HepG2 (cell line): ENCODE measurements around the gene IKZF4. TPM values are rescaled to one million over a fixed set of nuclear protein-coding genes. Genes with fewer than 3 reads are reported as not detected.

Experiments
- CREB1 ChIP-seq, 2 experiments: fragments of 450-650 bp in 1 of 2; IDR thresholded peaks; 2 replicates each; pipeline ENCODE4 v1.6.1; 2016 to 2017; ENCODE audit warnings: control low read depth in 1 of 2, mild to moderate bottlenecking in 1 of 2, missing compliant biosample characterization in 1 of 2, missing genetic modification characterization in 1 of 2
- DR1 ChIP-seq: sonication (generic); formaldehyde crosslinking; IDR thresholded peaks from 2 replicates; pipeline ENCODE4 v1.8.0; 2021; ENCODE audit warnings: mild to moderate bottlenecking, missing genetic modification reagents, inconsistent platforms
- HNRNPL ChIP-seq: fragments of 200-400 bp; formaldehyde crosslinking; IDR thresholded peaks from 2 replicates; pipeline ENCODE4 v1.6.1; 2017; ENCODE audit warnings: mild to moderate bottlenecking, low read depth, low read length
- JUND ChIP-seq: sonication (generic); formaldehyde crosslinking; IDR thresholded peaks from 2 replicates; pipeline ENCODE4 v1.8.0; 2022; ENCODE audit warnings: mild to moderate bottlenecking, missing genetic modification reagents
- MLX ChIP-seq: IDR thresholded peaks from 2 replicates; pipeline ENCODE4 v1.6.1; 2016
- NAIF1 ChIP-seq: sonication (generic); formaldehyde crosslinking; IDR thresholded peaks from 2 replicates; pipeline ENCODE4 v1.5.0; 2020; ENCODE audit warnings: mild to moderate bottlenecking, missing genetic modification reagents, borderline replicate concordance
- NR2C2 ChIP-seq: sonication (generic); formaldehyde crosslinking; IDR thresholded peaks from 2 replicates; pipeline ENCODE4 v1.4.0; 2020; ENCODE audit warnings: missing genetic modification reagents, mild to moderate bottlenecking, moderate library complexity, borderline replicate concordance
- NR2F6 ChIP-seq, 2 experiments: IDR thresholded peaks; 2 replicates each; pipeline ENCODE4 v1.6.1; 2016; ENCODE audit warnings: antibody characterized with exemption in 1 of 2, mild to moderate bottlenecking in 1 of 2
- NRL ChIP-seq: sonication (generic); formaldehyde crosslinking; IDR thresholded peaks from 2 replicates; pipeline ENCODE4 v1.5.0; 2020; ENCODE audit warnings: missing genetic modification reagents, mild to moderate bottlenecking, moderate library complexity, borderline replicate concordance
- ONECUT2 ChIP-seq: sonication (generic); formaldehyde crosslinking; IDR thresholded peaks from 2 replicates; pipeline ENCODE4 v1.4.0; 2020; ENCODE audit warnings: missing genetic modification reagents
- RARA ChIP-seq: IDR thresholded peaks from 2 replicates; pipeline ENCODE4 v1.6.1; 2016; ENCODE audit warnings: missing genetic modification reagents, missing compliant biosample characterization
- YEATS2 ChIP-seq: sonication (generic); formaldehyde crosslinking; IDR thresholded peaks from 2 replicates; pipeline ENCODE4 v1.4.0; 2020; ENCODE audit warnings: missing genetic modification reagents, borderline replicate concordance
- ZBTB3 ChIP-seq: sonication (generic); formaldehyde crosslinking; IDR thresholded peaks from 2 replicates; pipeline ENCODE4 v1.4.0; 2020; ENCODE audit warnings: low read depth, mild to moderate bottlenecking, moderate library complexity, missing genetic modification reagents, borderline replicate concordance
- ZNF687 ChIP-seq: sonication (generic); formaldehyde crosslinking; IDR thresholded peaks from 2 replicates; pipeline ENCODE4 v1.5.1; 2020; ENCODE audit warnings: mild to moderate bottlenecking, missing genetic modification reagents, moderate library complexity
- ZNF710 ChIP-seq: sonication (generic); formaldehyde crosslinking; IDR thresholded peaks from 2 replicates; pipeline ENCODE4 v1.5.0; 2020; ENCODE audit warnings: mild to moderate bottlenecking, missing genetic modification reagents, borderline replicate concordance
- polyA plus RNA-seq, 8 experiments: library from polyadenylated mRNA; depleted of rRNA in 3 of 8; stranded (reverse) in 7 of 8; unstranded in 1 of 8; fragments of >200 nt; fragmentation: Illumina TruSeq in 4 of 8; extraction: Trizol in 4 of 8; gene quantifications; 2 replicates each; pipeline versions ENCODE4 v1.2.1 to v1.2.3, GENCODE V29; 2011 to 2016; ENCODE audit warnings: low read depth in 4 of 8, missing spikeins in 1 of 8, mixed read lengths in 1 of 8; ENCODE audit not compliant: insufficient read depth in 1 of 8
- total RNA-seq, 5 experiments: library from RNA; depleted of rRNA; stranded (reverse); fragments of >200 nt; fragmentation: Illumina TruSeq; extraction: Trizol; gene quantifications; 2 replicates each; pipeline ENCODE4 v1.2.3, GENCODE V29; 2016; ENCODE audit warnings: low read depth in 1 of 5
- TF ChIP-seq, protein P1 (sequence below): sonication (generic); formaldehyde crosslinking; IDR thresholded peaks from 2 replicates; pipeline ENCODE4 v1.9.0; 2021; ENCODE audit warnings: missing genetic modification reagents, borderline replicate concordance
- TF ChIP-seq, protein P2 (sequence below): sonication (generic); IDR thresholded peaks from 2 replicates; pipeline ENCODE4 v1.6.1; 2016; ENCODE audit warnings: low read depth, borderline replicate concordance

Gene IKZF4
- total and polyA plus RNA-seq, 2 of the 13 experiments (the other 11 are each of a cell fraction or from before 2014, with no cell fraction given), result 0.58 to 2.2 TPM

DNA sequence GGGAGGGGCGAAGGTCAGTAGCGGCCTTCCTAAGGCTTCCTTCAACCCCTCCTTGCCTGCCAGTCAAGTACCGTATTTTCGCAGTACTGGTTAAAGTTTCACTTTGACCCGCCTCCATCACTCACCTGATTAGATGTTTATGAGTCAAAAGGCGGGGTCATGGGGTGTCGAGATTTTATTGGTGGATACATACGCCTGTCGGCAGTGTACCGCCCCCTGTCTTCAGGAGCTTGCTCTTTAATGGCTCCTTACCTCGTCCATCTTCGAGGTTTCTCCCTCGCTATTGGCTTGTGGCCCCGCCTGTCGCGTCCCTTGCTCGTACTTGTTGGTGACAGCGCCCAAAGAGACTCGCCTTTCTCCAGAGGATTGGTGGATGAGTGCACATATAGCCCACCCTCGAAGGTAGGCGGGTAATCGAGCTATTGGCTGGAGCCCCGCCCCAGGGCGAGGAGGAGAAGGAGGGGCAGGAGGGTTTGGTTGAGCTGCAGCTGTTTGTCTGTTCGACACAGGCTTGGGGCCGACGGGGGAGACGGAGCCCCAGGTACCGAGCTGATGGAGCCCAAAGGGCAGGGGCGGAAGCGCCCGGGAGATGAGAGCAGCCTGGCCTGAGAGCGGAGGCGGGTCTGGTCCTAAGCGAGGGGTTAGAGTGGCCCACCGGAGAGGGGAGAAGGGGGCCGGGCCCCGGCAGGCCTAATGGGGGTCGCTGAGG lies 47.1 kb upstream of the IKZF4 start, which contains the start of gene RAB5B (continued):
- TF ChIP-seq ZNF710, result peak; percentile 51; the same call in 1 of the 2 replicates
- TF ChIP-seq, protein P1, sequence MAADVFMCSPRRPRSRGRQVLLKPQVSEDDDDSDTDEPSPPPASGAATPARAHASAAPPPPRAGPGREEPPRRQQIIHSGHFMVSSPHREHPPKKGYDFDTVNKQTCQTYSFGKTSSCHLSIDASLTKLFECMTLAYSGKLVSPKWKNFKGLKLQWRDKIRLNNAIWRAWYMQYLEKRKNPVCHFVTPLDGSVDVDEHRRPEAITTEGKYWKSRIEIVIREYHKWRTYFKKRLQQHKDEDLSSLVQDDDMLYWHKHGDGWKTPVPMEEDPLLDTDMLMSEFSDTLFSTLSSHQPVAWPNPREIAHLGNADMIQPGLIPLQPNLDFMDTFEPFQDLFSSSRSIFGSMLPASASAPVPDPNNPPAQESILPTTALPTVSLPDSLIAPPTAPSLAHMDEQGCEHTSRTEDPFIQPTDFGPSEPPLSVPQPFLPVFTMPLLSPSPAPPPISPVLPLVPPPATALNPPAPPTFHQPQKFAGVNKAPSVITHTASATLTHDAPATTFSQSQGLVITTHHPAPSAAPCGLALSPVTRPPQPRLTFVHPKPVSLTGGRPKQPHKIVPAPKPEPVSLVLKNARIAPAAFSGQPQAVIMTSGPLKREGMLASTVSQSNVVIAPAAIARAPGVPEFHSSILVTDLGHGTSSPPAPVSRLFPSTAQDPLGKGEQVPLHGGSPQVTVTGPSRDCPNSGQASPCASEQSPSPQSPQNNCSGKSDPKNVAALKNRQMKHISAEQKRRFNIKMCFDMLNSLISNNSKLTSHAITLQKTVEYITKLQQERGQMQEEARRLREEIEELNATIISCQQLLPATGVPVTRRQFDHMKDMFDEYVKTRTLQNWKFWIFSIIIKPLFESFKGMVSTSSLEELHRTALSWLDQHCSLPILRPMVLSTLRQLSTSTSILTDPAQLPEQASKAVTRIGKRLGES (CRISPR knock-in tag), result no peak
- 0 out of 2 replicates have a peak, but pooled peaks have one; percentile 66 for TF ChIP-seq HNRNPL
- peak; percentile 50 for TF ChIP-seq RARA (CRISPR knock-in tag)
- TF ChIP-seq, protein P2, sequence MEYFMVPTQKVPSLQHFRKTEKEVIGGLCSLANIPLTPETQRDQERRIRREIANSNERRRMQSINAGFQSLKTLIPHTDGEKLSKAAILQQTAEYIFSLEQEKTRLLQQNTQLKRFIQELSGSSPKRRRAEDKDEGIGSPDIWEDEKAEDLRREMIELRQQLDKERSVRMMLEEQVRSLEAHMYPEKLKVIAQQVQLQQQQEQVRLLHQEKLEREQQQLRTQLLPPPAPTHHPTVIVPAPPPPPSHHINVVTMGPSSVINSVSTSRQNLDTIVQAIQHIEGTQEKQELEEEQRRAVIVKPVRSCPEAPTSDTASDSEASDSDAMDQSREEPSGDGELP, result peak; percentile 86; the same call in 1 of the 2 replicates
- TF ChIP-seq JUND (CRISPR knock-in tag), result peak; percentile 37; the same call in 1 of the 2 replicates
- TF ChIP-seq ZNF687 (CRISPR knock-in tag), result peak; percentile 87
- TF ChIP-seq DR1 (CRISPR knock-in tag), result peak; percentile 94
- TF ChIP-seq NR2C2 (CRISPR knock-in tag), result peak; percentile 88
- TF ChIP-seq ONECUT2 (CRISPR knock-in tag), result peak; percentile 35; the same call in 1 of the 2 replicates
- peak; percentile 20 for TF ChIP-seq MLX (CRISPR knock-in tag)
- peak; percentile 85; the same call in 1 of the 2 replicates for TF ChIP-seq NRL
- TF ChIP-seq NR2F6 (IDR thresholded peaks at IDR 0.05), result peak; percentile 39; the same call in 1 of the 2 replicates
- TF ChIP-seq NR2F6 (CRISPR knock-in tag; IDR thresholded peaks at IDR 0.05), result peak; percentile 26; the same call in 1 of the 2 replicates
- TF ChIP-seq NAIF1 (CRISPR knock-in tag), result 0 out of 2 replicates have a peak, but pooled peaks have one; percentile 19
- peak; percentile 96 for TF ChIP-seq CREB1 (IDR thresholded peaks at IDR 0.05)
- peak; percentile 98 for TF ChIP-seq CREB1 (CRISPR knock-in tag; IDR thresholded peaks at IDR 0.05)
- TF ChIP-seq ZBTB3, result peak; percentile 72; the same call in 1 of the 2 replicates
- TF ChIP-seq YEATS2 (CRISPR knock-in tag), result peak; percentile 92
